Measurements from ENCODE around the gene PAN3.

PAN3 gene

DNA sequence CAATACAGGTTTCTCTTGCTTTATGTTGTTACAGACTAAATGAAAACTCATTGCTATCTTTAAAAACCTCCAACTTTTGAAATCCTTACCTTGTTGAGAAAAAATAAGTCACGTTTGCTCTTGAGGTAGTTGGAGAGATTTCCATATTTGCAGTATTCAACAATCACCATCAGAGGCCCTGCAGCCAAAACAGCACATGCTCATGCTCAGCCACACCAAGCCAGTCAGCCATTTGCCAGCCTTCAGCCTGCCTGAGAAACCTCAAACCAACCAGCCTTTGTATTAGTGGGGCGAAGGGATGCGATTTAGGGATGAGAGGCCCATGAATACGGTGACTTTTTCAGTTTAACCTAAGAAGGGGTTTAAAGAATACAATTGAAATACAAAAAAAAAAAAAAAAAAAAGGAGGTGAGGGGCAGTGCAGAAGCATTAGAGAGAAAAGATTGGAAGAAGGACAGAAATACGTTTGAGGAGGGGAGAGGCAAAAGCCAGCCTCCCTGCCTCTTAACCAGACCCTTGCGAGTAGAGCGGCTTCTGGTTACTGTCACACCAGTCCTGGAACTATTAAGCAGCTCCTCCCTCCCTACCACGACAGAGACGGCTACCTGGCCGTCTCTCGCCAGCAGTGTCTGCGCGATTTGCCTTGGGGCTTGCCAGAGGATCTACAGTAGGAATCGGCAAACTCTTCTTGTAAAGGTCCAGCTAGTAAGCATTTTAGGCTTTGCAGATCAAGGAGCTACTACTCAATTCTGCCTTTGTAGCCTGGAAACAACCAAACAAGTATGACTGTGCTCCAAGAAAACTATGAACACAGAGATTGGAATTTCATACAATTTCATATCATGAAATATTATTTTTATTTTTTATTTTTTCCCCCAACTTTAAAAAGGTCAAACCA, 189.3 kb downstream of the PAN3 start:
- Histone ChIP-seq H3K36me3 (no peaks in the 10 kb centered on the region), H3K9me3 (no peaks in the 10 kb centered on the region), H3K4me3 (ENCODE audit: low read depth, low read length) (no peak overlapping the region), H3K4me1 (peaks cover 10% of the 10 kb centered on the region), H3K27me3 (no peaks in the 10 kb centered on the region)
- TF ChIP-seq, protein P1, sequence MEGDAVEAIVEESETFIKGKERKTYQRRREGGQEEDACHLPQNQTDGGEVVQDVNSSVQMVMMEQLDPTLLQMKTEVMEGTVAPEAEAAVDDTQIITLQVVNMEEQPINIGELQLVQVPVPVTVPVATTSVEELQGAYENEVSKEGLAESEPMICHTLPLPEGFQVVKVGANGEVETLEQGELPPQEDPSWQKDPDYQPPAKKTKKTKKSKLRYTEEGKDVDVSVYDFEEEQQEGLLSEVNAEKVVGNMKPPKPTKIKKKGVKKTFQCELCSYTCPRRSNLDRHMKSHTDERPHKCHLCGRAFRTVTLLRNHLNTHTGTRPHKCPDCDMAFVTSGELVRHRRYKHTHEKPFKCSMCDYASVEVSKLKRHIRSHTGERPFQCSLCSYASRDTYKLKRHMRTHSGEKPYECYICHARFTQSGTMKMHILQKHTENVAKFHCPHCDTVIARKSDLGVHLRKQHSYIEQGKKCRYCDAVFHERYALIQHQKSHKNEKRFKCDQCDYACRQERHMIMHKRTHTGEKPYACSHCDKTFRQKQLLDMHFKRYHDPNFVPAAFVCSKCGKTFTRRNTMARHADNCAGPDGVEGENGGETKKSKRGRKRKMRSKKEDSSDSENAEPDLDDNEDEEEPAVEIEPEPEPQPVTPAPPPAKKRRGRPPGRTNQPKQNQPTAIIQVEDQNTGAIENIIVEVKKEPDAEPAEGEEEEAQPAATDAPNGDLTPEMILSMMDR (IDR thresholded peaks at IDR 0.05; ENCODE audit: low read depth, low read length): no peak
- peak; percentile 30 for DNase-seq

DNA sequence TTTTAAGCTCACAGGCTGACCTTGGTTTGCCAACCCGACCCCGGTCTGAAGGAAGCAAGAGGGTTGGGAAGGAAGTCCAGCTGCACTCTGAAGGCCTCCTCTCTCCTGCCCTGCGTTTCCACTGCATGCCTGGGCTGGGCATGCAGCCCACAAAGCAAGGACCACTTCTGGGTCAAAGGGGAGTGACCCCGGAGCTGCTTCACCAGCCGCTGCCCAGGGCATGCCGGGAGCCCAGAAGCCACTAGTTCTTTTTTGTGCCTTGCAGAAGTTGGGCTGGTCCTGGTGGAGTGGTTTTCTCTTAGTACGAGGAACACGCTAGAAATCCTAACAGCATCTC, 189.9 kb downstream of the PAN3 start:
- H3K27me3 ChIP-seq: no peaks in the 10 kb centered on the region
- DNase-seq: no peak
- TF ChIP-seq, protein P1 (IDR thresholded peaks at IDR 0.05; ENCODE audit: low read depth, low read length): no peak
- H3K36me3 ChIP-seq: no peaks in the 10 kb centered on the region
- H3K9me3 ChIP-seq: no peaks in the 10 kb centered on the region
- H3K4me1 ChIP-seq: peaks cover 8% of the 10 kb centered on the region
- H3K4me3 ChIP-seq (ENCODE audit: low read depth, low read length): no peak overlapping the region

DNA sequence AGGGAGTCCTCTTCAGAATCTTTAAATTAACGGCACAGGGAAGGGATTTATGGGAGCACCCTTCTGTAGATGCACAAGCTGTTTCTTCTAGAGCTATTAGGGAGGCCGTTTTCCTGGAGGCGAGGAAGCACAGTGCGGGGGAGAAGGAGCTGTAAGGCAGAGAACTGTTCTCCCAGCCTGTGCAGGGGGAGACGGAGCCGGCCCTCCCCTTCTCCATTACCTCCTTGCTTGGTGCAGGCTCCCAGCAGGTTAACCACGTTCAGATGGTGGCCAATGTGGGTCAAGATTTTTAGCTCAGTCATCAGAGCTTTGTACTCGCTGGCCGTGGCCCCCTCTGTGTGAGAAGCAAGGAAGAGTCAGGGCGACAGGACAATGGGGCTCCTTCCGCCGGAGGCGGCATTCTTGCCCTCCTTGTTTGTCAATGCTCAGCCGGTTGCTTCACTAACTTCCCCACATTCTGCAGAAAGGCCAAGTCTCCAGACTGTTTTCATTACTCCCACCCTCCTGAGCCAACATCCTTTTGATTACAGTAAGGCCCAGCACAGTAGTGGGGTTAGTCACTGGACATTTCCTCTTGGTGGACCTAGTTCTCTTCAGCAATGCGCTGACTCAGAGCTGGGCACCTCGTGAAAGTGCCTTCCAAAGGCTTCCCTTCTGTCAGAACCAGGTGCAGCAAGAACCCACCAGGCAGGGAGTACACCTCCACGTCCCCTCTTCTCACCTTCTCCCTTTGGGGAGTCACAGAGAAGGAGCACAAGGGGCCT, 191.2 kb downstream of the PAN3 start:
- Histone ChIP-seq H3K36me3 (no peaks in the 10 kb centered on the region), H3K4me3 (ENCODE audit: low read depth, low read length) (no peak overlapping the region), H3K9me3 (no peaks in the 10 kb centered on the region), H3K4me1 (peaks cover 8% of the 10 kb centered on the region), H3K27me3 (no peaks in the 10 kb centered on the region)
- no peak for DNase-seq
- TF ChIP-seq, protein P1 (IDR thresholded peaks at IDR 0.05; ENCODE audit: low read depth, low read length): no peak

GRCh38 chr13:28333204-28333881, 195.0 kb downstream of the PAN3 start:
- no peaks in the 10 kb centered on the region for H3K9me3 ChIP-seq
- H3K36me3 ChIP-seq: no peaks in the 10 kb centered on the region
- H3K4me1 ChIP-seq: peaks cover 12% of the 10 kb centered on the region
- TF ChIP-seq, protein P1 (IDR thresholded peaks at IDR 0.05; ENCODE audit: low read depth, low read length): no peak
- DNase-seq: no peak
- H3K27me3 ChIP-seq: no peaks in the 10 kb centered on the region
- H3K4me3 ChIP-seq (ENCODE audit: low read depth, low read length): no peak overlapping the region

DNA sequence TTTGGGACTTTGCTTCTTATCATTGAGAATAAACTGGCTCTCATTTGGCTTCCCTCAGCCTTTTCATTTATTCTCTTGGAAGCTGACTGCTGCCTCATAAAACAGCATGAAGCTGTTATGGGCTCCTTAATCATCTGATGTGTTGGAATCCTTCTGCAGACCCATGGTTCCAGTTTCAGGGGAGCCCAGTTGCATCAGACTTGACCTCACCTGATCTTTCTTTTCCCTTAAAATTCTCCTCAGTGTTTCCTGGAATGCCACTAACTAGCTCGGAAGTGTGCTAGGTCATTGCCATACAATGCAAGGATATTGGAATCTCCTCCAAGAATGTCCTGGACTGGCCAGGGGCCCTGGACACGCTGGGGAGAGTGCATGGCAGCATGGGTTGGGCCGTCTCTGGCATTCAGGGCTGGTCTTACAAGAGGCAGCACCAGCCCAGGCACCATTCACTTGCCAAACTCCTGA, 197.9 kb downstream of the PAN3 start:
- H3K9me3 ChIP-seq: no peaks in the 10 kb centered on the region
- no peaks in the 10 kb centered on the region for H3K36me3 ChIP-seq
- TF ChIP-seq, protein P1 (IDR thresholded peaks at IDR 0.05; ENCODE audit: low read depth, low read length): no peak
- H3K4me1 ChIP-seq: peaks cover 19% of the 10 kb centered on the region
- no peaks in the 10 kb centered on the region for H3K27me3 ChIP-seq
- H3K4me3 ChIP-seq (ENCODE audit: low read depth, low read length): no peak overlapping the region
- no peak for DNase-seq

Data from BE2C (cell line).